ENCODE measurements around the gene EPHB4.

DNA sequence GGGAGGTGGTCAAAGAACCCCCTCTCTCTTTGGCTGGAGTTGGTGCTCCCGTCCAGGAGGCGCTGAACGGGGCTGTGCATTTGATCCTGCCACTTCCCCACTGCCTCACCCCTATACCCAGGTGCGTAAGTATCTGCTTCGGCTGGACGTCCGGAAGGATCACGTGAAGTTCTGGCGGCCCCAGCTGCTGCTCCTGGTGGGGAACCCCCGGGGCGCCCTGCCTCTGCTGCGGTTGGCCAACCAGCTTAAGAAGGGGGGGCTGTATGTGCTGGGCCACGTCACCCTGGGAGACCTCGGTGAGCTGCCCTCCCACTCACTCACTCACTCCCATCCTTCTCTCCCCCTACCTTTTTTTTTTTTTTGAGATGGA, 34.3 kb upstream of the EPHB4 start:
- TF ChIP-seq POLR2A (IDR thresholded peaks at IDR 0.05; ENCODE audit: low read length) (no peak), GATA1 (IDR thresholded peaks at IDR 0.05; ENCODE audit: low read depth, low read length) (no peak)

All from erythroblast (primary cell).